K562 (cell line): ENCODE measurements around the gene TMEM184B. TPM values are rescaled to one million over a fixed set of nuclear protein-coding genes. Genes with fewer than 3 reads are reported as not detected.

Experiments
- ATAC-seq: fragments of 200-7000 bp; cut with Tn5 transposase; 3 replicates; pipeline ENCODE4 v1.9.1; 2020; ENCODE audit warnings: moderate library complexity
- BruUV-seq: library from RNA; stranded (reverse); fragments of 400-500 nt; replicated peaks from 2 replicates; lab custom pipeline; 2021; lab: Mats Ljungman, UMichigan
- CTCF ChIA-PET: fragments of 300-600 bp; formaldehyde crosslinking; extraction: SDS; loops from one replicate; lab custom pipeline; 2021; ENCODE audit warnings: low intra/inter-chr PET ratio; lab: Yijun Ruan, JAX
- POLR2A ChIA-PET: fragments of 300-600, 350-650 bp; sonication (Branson Sonifier 250); formaldehyde crosslinking; extraction: SDS; loops from one replicate; lab custom pipeline; 2021; ENCODE audit warnings: antibody characterized with exemption, inconsistent platforms; lab: Yijun Ruan, JAX
- DNase-seq, 4 experiments: peaks; one replicate each; pipeline versions ENCODE4 v3.0.0 to v3.0.0-alpha.2; 2011 to 2018; ENCODE audit warnings: low spot score in 3 of 4, mixed read lengths in 3 of 4; ENCODE audit errors: extremely low read depth in 1 of 4
- FAIRE-seq: peaks from 2 replicates; lab custom pipeline; 2011; peaks lifted over from hg19 to GRCh38; lab: Jason Lieb, UNC
- H2AFZ ChIP-seq: 2 replicates; pipeline ENCODE4 v1.6.0; 2011; ENCODE audit warnings: low read depth, low read length, control low read depth, inconsistent platforms
- H3K27ac ChIP-seq: fragments of 200-600 bp; 3 replicates; pipeline ENCODE4 v1.8.0; 2011; ENCODE audit warnings: low read depth, mild to moderate bottlenecking, control low read depth, inconsistent platforms, low read length, moderate library complexity, mixed read lengths; ENCODE audit errors: extremely low read depth
- H3K27me3 ChIP-seq, 2 experiments: fragments of 300-600 bp in 1 of 2; 2 replicates in 1 of 2; 3 replicates in 1 of 2; pipeline versions ENCODE4 v1.6.0 to v1.8.0; 2011; ENCODE audit warnings: inconsistent platforms in 2 of 2, low read length in 2 of 2, mild to moderate bottlenecking in 1 of 2, mixed read lengths in 1 of 2, moderate library complexity in 1 of 2; ENCODE audit not compliant: control insufficient read depth in 2 of 2, insufficient read depth in 2 of 2
- H3K36me3 ChIP-seq: fragments of 300-600 bp; 3 replicates; pipeline ENCODE4 v1.8.0; 2011; ENCODE audit warnings: mild to moderate bottlenecking, low read length, inconsistent platforms; ENCODE audit not compliant: control insufficient read depth, insufficient read depth
- H3K4me1 ChIP-seq, 2 experiments: fragments of 200-600 bp in 1 of 2; replicated peaks in 1 of 2; 2 replicates in 1 of 2; 3 replicates in 1 of 2; pipeline versions ENCODE4 v1.5.1 to v1.8.0; 2011; ENCODE audit warnings: inconsistent platforms in 2 of 2, low read length in 2 of 2, mild to moderate bottlenecking in 1 of 2, mixed read lengths in 1 of 2, moderate library complexity in 1 of 2; ENCODE audit not compliant: control insufficient read depth in 2 of 2, insufficient read depth in 2 of 2
- H3K4me2 ChIP-seq: 2 replicates; pipeline ENCODE4 v1.6.1; 2011; ENCODE audit warnings: low read length, control low read depth, inconsistent platforms, mixed read lengths; ENCODE audit not compliant: insufficient read depth
- H3K4me3 ChIP-seq: fragments of 200-600 bp; sonication (generic), shearing (Covaris generic); 2 replicates; pipeline ENCODE4 v1.5.1; 2016; ENCODE audit warnings: control low read depth, inconsistent platforms
- H3K79me2 ChIP-seq: fragments of 200-600 bp; 3 replicates; pipeline ENCODE4 v1.8.0; 2011; ENCODE audit warnings: low read length, inconsistent platforms; ENCODE audit not compliant: control insufficient read depth, insufficient read depth
- H3K9ac ChIP-seq, 2 experiments: 2 replicates each; pipeline versions ENCODE4 v1.6.0 to v1.6.1; 2011; ENCODE audit warnings: low read depth in 2 of 2, low read length in 2 of 2, control low read depth in 1 of 2, inconsistent platforms in 1 of 2, mild to moderate bottlenecking in 1 of 2, mixed read lengths in 1 of 2; ENCODE audit not compliant: insufficient read depth in 1 of 2
- H3K9me1 ChIP-seq: one replicate; pipeline ENCODE4 v1.6.0; 2011; ENCODE audit warnings: inconsistent platforms, mild to moderate bottlenecking, low read length, moderate library complexity; ENCODE audit not compliant: control insufficient read depth, insufficient read depth
- H3K9me3 ChIP-seq: replicated peaks from 2 replicates; pipeline ENCODE4 v1.5.1; 2011; ENCODE audit warnings: low read depth, low read length, inconsistent platforms; ENCODE audit not compliant: control insufficient read depth, insufficient read depth
- H4K20me1 ChIP-seq: replicated peaks from 2 replicates; pipeline ENCODE4 v1.6.1; 2011; ENCODE audit warnings: low read length, inconsistent platforms, mixed read lengths; ENCODE audit not compliant: control insufficient read depth, insufficient read depth
- BHLHE40 ChIP-seq: IDR thresholded peaks from 2 replicates; pipeline ENCODE4 v1.6.1; 2011; ENCODE audit warnings: low read length, improper control_type of control experiment
- CHD4 ChIP-seq: fragments of 200-600 bp; sonication (generic); IDR thresholded peaks from 3 replicates; pipeline ENCODE4 v1.6.1; 2012; ENCODE audit warnings: low read depth, mild to moderate bottlenecking, mixed read lengths, low read length, inconsistent platforms; ENCODE audit not compliant: insufficient read depth, insufficient replicate concordance, poor library complexity, severe bottlenecking
- DMBX1 ChIP-seq: fragments of 250-450 bp; sonication (Bioruptor Pico); IDR thresholded peaks from 2 replicates; pipeline ENCODE4 v1.8.0; 2022; ENCODE audit warnings: inconsistent platforms, mild to moderate bottlenecking, moderate library complexity, borderline replicate concordance
- ETV5 ChIP-seq: sonication (generic); formaldehyde crosslinking; IDR thresholded peaks from 2 replicates; pipeline ENCODE4 v1.4.0; 2020; ENCODE audit warnings: low read depth, mild to moderate bottlenecking, missing genetic modification reagents
- HLTF ChIP-seq: fragments of 450-650 bp; IDR thresholded peaks from 2 replicates; pipeline ENCODE4 v1.6.1; 2016
- MAFG ChIP-seq: fragments of 450-650 bp; conservative IDR thresholded peaks from 2 replicates; pipeline ENCODE4 v1.6.1; 2016; ENCODE audit warnings: missing genetic modification characterization, missing compliant biosample characterization
- MIER1 ChIP-seq: fragments of 450-650 bp; IDR thresholded peaks from 2 replicates; pipeline ENCODE4 v1.6.1; 2016; ENCODE audit warnings: antibody characterized with exemption, mild to moderate bottlenecking, low read depth
- PHB ChIP-seq: fragments of 250-450 bp; sonication (Bioruptor Pico); IDR thresholded peaks from 2 replicates; pipeline ENCODE4 v1.5.0; 2021
- POLR2H ChIP-seq: IDR thresholded peaks from 2 replicates; pipeline ENCODE4 v1.6.1; 2016; ENCODE audit warnings: missing genetic modification characterization, low read depth, mild to moderate bottlenecking, control low read depth, missing compliant biosample characterization, moderate library complexity
- SMARCA4 ChIP-seq: fragments of 450-650 bp; IDR thresholded peaks from 2 replicates; pipeline ENCODE4 v1.6.1; 2016
- TAF1 ChIP-seq: IDR thresholded peaks from 2 replicates; pipeline ENCODE4 v1.6.1; 2011; ENCODE audit warnings: mild to moderate bottlenecking, low read length, moderate library complexity; ENCODE audit not compliant: insufficient read depth, control insufficient read depth, severe bottlenecking; ENCODE audit errors: extremely low read depth
- ZNF12 ChIP-seq: sonication (generic); formaldehyde crosslinking; IDR thresholded peaks from 2 replicates; pipeline ENCODE4 v1.4.0; 2020; ENCODE audit warnings: mild to moderate bottlenecking, missing genetic modification reagents
- ZNF436 ChIP-seq: fragments of 250-450, 450-650 bp; sonication (Bioruptor Pico); formaldehyde crosslinking; IDR thresholded peaks from 2 replicates; pipeline ENCODE4 v1.7.0; 2020; ENCODE audit warnings: mild to moderate bottlenecking
- WGBS: fragments of 100-300 bp; shearing (Covaris generic); methylation state at CpG from one replicate; pipeline ENCODE4 v1.1.6; 2016; ENCODE audit warnings: low coverage, mixed read lengths; ENCODE audit not compliant: insufficient coverage; ENCODE audit errors: missing lambda C conversion rate; 5-methylcytosine and 5-hydroxymethylcytosine counted together
- in situ Hi-C: fragments of 300-500 bp; cut with MboI; formaldehyde crosslinking; loops from 4 replicates; pipeline ENCODE4 v1.15.0; 2018; ENCODE audit warnings: inconsistent platforms, mixed read lengths
- intact Hi-C: fragments of 100-400 bp; cut with micrococcal nuclease; formaldehyde crosslinking; loops from 2 replicates; pipeline ENCODE4 v1.14.2; 2022
- polyA plus RNA-seq, 8 experiments: library from polyadenylated mRNA; depleted of rRNA in 4 of 8; stranded (reverse) in 5 of 8; unstranded in 3 of 8; fragments of >200 nt; fragmentation: Nextera tagmentation in 2 of 8; fragmentation: Illumina TruSeq in 1 of 8; extraction: Ambion mirVana in 2 of 8; extraction: Trizol in 1 of 8; gene quantifications; 2 replicates each; pipeline versions ENCODE4 v1.2.1 to v1.2.3, GENCODE V29; 2011 to 2014; ENCODE audit warnings: inconsistent platforms in 1 of 8, missing spikeins in 1 of 8
- total RNA-seq, 7 experiments: library from RNA; depleted of rRNA in 6 of 7; stranded (reverse); fragments of >200 nt in 6 of 7; fragmentation: Illumina TruSeq in 2 of 7; extraction: Trizol in 2 of 7; gene quantifications; 2 replicates each; pipeline versions ENCODE4 v1.2.1 to v1.2.3, GENCODE V29; 2011 to 2021; ENCODE audit warnings: low replicate concordance in 1 of 7
- TF ChIP-seq, protein P1 (sequence below), 2 experiments: fragments of 450-650 bp; IDR thresholded peaks; 2 replicates each; pipeline ENCODE4 v1.6.1; 2016
- TF ChIP-seq, protein P2 (sequence below): sonication (generic); formaldehyde crosslinking; IDR thresholded peaks from 2 replicates; pipeline ENCODE4 v1.9.0; 2022; ENCODE audit warnings: mild to moderate bottlenecking, missing genetic modification reagents
- TF ChIP-seq, protein P3 (sequence below): fragments of 450-650 bp; IDR thresholded peaks from 2 replicates; pipeline ENCODE4 v1.6.1; 2017; ENCODE audit warnings: mild to moderate bottlenecking, moderate library complexity
- TF ChIP-seq, protein P4 (sequence below): fragments of 250-450 bp; sonication (Bioruptor Pico); IDR thresholded peaks from 2 replicates; pipeline ENCODE4 v1.5.0; 2021

Gene TMEM184B
- total and polyA plus RNA-seq, 9 of the 15 experiments (the other 6 are each of a cell fraction or from before 2014, with no cell fraction given): 0.31 to 25.1 (median 6.2) TPM

DNA sequence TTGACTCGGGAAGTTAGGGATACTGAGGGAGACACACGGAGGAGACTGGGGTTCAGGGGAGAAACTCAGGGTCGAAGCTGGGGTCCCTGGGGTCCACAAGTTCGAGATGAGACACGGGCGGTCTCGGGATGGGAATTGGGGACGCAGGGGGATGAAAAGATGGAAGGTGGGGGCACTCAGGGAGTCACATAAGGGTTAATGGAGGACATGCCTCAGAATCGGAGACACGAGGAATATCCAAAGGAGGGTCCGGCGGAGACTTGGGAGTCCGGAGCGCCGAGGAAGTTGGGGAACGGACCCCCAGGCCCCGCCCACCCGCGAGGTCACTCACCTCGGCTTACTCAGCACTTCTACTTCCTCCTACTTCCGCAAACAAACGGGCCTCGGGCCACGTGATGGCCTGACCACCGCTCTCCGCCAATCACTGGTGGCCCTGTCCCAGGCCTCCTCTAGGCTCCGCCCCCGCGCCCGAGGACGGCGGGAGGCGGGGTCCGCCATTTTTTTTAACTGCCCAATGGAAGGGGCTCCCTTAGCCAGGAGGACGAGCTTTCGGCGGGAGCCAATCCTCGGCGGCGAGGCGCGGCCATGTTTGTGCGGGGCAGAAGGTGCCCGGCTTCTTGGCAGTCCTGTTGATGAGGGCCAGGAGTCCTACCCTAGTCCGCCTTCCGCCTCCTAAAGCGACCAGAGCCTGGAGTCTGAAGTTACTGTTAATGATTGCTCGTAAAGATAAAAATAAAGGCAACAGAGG is 91.2 kb downstream of the TMEM184B start, which contains the start of gene PLA2G6:
Gene PLA2G6, minus strand, starts transcription at position 378 of the 748 bp plus-strand sequence. CDS start 12,404 bp downstream, outside the sequence.
- Histone ChIP-seq H3K9me3 (no peaks in the 10 kb centered on the region), H3K9me1 (no peaks in the 10 kb centered on the region), H3K36me3 (no peaks in the 10 kb centered on the region), H3K4me3 (peak within 1 kb of the TSS; percentile 49), H4K20me1 (no peaks in the 10 kb centered on the region), H3K4me2 (peak within 1 kb of the TSS; percentile 98), H2AFZ (peak within 1 kb of the TSS; percentile 92), H3K27ac (peak within 1 kb of the TSS; percentile 100), H3K9ac (peak within 1 kb of the TSS; percentile 92 to 100), H3K79me2 (peaks cover 16% of the 10 kb centered on the region), H3K27me3 (no peaks in the 10 kb centered on the region), H3K4me1 (peaks cover 46% of the 10 kb centered on the region in 2 experiments)
- FAIRE-seq (peak; percentile 90), DNase-seq (peak; percentile 97 to 98 (median 98)), ATAC-seq (peak; percentile 91)
- CTCF ChIA-PET: no interaction called here
- under 1% methylated on average over 38 of the region's 48 CpGs for WGBS
- intact Hi-C loops: loop anchor here (2.0 kb wide), 1 partner anchor 39 kb away; no protein-coding TSS in a partner anchor
- in situ Hi-C loops: no loop called here
- POLR2A ChIA-PET: interaction anchor here (0.6 to 2.2 kb wide), 7 partner anchors 13 to 96 kb away, joined by 3 to 13 read pairs (median 4); partner anchors contain the start of gene MAFF
- no TSS peak for BruUV-seq
- TF ChIP-seq POLR2H (tag) (peak; percentile 48), BHLHE40 (0 out of 2 replicates have a peak, but pooled peaks have one; percentile 35), SMARCA4 (0 out of 2 replicates have a peak, but pooled peaks have one; percentile 8), TAF1 (peak; percentile 37), DMBX1 (CRISPR knock-in tag) (no peak), ETV5 (CRISPR knock-in tag) (no peak), ZNF12 (CRISPR knock-in tag) (no peak), HLTF (0 out of 2 replicates have a peak, but pooled peaks have one; percentile 37), MIER1 (no peak), MAFG (tag) (peak; percentile 79), ZNF436 (no peak), PHB (CRISPR knock-in tag) (no peak), CHD4 (no peak)
- TF ChIP-seq, protein P1, sequence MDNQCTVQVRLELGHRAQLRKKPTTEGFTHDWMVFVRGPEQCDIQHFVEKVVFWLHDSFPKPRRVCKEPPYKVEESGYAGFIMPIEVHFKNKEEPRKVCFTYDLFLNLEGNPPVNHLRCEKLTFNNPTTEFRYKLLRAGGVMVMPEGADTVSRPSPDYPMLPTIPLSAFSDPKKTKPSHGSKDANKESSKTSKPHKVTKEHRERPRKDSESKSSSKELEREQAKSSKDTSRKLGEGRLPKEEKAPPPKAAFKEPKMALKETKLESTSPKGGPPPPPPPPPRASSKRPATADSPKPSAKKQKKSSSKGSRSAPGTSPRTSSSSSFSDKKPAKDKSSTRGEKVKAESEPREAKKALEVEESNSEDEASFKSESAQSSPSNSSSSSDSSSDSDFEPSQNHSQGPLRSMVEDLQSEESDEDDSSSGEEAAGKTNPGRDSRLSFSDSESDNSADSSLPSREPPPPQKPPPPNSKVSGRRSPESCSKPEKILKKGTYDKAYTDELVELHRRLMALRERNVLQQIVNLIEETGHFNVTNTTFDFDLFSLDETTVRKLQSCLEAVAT (IDR thresholded peaks at IDR 0.05): no peak
- TF ChIP-seq, protein P2, sequence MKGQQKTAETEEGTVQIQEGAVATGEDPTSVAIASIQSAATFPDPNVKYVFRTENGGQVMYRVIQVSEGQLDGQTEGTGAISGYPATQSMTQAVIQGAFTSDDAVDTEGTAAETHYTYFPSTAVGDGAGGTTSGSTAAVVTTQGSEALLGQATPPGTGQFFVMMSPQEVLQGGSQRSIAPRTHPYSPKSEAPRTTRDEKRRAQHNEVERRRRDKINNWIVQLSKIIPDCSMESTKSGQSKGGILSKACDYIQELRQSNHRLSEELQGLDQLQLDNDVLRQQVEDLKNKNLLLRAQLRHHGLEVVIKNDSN (CRISPR knock-in tag): peak; percentile 96
- TF ChIP-seq, protein P3, sequence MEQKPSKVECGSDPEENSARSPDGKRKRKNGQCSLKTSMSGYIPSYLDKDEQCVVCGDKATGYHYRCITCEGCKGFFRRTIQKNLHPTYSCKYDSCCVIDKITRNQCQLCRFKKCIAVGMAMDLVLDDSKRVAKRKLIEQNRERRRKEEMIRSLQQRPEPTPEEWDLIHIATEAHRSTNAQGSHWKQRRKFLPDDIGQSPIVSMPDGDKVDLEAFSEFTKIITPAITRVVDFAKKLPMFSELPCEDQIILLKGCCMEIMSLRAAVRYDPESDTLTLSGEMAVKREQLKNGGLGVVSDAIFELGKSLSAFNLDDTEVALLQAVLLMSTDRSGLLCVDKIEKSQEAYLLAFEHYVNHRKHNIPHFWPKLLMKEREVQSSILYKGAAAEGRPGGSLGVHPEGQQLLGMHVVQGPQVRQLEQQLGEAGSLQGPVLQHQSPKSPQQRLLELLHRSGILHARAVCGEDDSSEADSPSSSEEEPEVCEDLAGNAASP: no peak
- TF ChIP-seq, protein P4, sequence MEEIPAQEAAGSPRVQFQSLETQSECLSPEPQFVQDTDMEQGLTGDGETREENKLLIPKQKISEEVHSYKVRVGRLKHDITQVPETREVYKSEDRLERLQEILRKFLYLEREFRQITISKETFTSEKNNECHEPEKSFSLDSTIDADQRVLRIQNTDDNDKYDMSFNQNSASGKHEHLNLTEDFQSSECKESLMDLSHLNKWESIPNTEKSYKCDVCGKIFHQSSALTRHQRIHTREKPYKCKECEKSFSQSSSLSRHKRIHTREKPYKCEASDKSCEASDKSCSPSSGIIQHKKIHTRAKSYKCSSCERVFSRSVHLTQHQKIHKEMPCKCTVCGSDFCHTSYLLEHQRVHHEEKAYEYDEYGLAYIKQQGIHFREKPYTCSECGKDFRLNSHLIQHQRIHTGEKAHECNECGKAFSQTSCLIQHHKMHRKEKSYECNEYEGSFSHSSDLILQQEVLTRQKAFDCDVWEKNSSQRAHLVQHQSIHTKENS (CRISPR knock-in tag): no peak
